K562 (cell line): ENCODE measurements around the gene AIF1L. TPM values are rescaled to one million over a fixed set of nuclear protein-coding genes. Genes with fewer than 3 reads are reported as not detected.

ENCODE experiments used
- ATAC-seq: fragments of 200-7000 bp; cut with Tn5 transposase; 3 replicates; pipeline ENCODE4 v1.9.1; 2020; ENCODE audit warnings: moderate library complexity
- BruUV-seq: library from RNA; stranded (reverse); fragments of 400-500 nt; replicated peaks from 2 replicates; lab custom pipeline; 2021; lab: Mats Ljungman, UMichigan
- CTCF ChIA-PET: fragments of 300-600 bp; formaldehyde crosslinking; extraction: SDS; loops from one replicate; lab custom pipeline; 2021; ENCODE audit warnings: low intra/inter-chr PET ratio; lab: Yijun Ruan, JAX
- POLR2A ChIA-PET: fragments of 300-600, 350-650 bp; sonication (Branson Sonifier 250); formaldehyde crosslinking; extraction: SDS; loops from one replicate; lab custom pipeline; 2021; ENCODE audit warnings: antibody characterized with exemption, inconsistent platforms; lab: Yijun Ruan, JAX
- DNase-seq, 4 experiments: peaks; one replicate each; pipeline versions ENCODE4 v3.0.0 to v3.0.0-alpha.2; 2011 to 2018; ENCODE audit warnings: low spot score in 3 of 4, mixed read lengths in 3 of 4; ENCODE audit errors: extremely low read depth in 1 of 4
- FAIRE-seq: peaks from 2 replicates; lab custom pipeline; 2011; peaks lifted over from hg19 to GRCh38; lab: Jason Lieb, UNC
- H2AFZ ChIP-seq: 2 replicates; pipeline ENCODE4 v1.6.0; 2011; ENCODE audit warnings: low read depth, low read length, control low read depth, inconsistent platforms
- H3K27ac ChIP-seq: fragments of 200-600 bp; 3 replicates; pipeline ENCODE4 v1.8.0; 2011; ENCODE audit warnings: low read depth, mild to moderate bottlenecking, control low read depth, inconsistent platforms, low read length, moderate library complexity, mixed read lengths; ENCODE audit errors: extremely low read depth
- H3K27me3 ChIP-seq, 2 experiments: fragments of 300-600 bp in 1 of 2; 2 replicates in 1 of 2; 3 replicates in 1 of 2; pipeline versions ENCODE4 v1.6.0 to v1.8.0; 2011; ENCODE audit warnings: inconsistent platforms in 2 of 2, low read length in 2 of 2, mild to moderate bottlenecking in 1 of 2, mixed read lengths in 1 of 2, moderate library complexity in 1 of 2; ENCODE audit not compliant: control insufficient read depth in 2 of 2, insufficient read depth in 2 of 2
- H3K36me3 ChIP-seq: fragments of 300-600 bp; 3 replicates; pipeline ENCODE4 v1.8.0; 2011; ENCODE audit warnings: mild to moderate bottlenecking, low read length, inconsistent platforms; ENCODE audit not compliant: control insufficient read depth, insufficient read depth
- H3K4me1 ChIP-seq, 2 experiments: fragments of 200-600 bp in 1 of 2; replicated peaks in 1 of 2; 2 replicates in 1 of 2; 3 replicates in 1 of 2; pipeline versions ENCODE4 v1.5.1 to v1.8.0; 2011; ENCODE audit warnings: inconsistent platforms in 2 of 2, low read length in 2 of 2, mild to moderate bottlenecking in 1 of 2, mixed read lengths in 1 of 2, moderate library complexity in 1 of 2; ENCODE audit not compliant: control insufficient read depth in 2 of 2, insufficient read depth in 2 of 2
- H3K4me2 ChIP-seq: 2 replicates; pipeline ENCODE4 v1.6.1; 2011; ENCODE audit warnings: low read length, control low read depth, inconsistent platforms, mixed read lengths; ENCODE audit not compliant: insufficient read depth
- H3K4me3 ChIP-seq: fragments of 200-600 bp; sonication (generic), shearing (Covaris generic); 2 replicates; pipeline ENCODE4 v1.5.1; 2016; ENCODE audit warnings: control low read depth, inconsistent platforms
- H3K79me2 ChIP-seq: fragments of 200-600 bp; 3 replicates; pipeline ENCODE4 v1.8.0; 2011; ENCODE audit warnings: low read length, inconsistent platforms; ENCODE audit not compliant: control insufficient read depth, insufficient read depth
- H3K9ac ChIP-seq, 2 experiments: 2 replicates each; pipeline versions ENCODE4 v1.6.0 to v1.6.1; 2011; ENCODE audit warnings: low read depth in 2 of 2, low read length in 2 of 2, control low read depth in 1 of 2, inconsistent platforms in 1 of 2, mild to moderate bottlenecking in 1 of 2, mixed read lengths in 1 of 2; ENCODE audit not compliant: insufficient read depth in 1 of 2
- H3K9me1 ChIP-seq: one replicate; pipeline ENCODE4 v1.6.0; 2011; ENCODE audit warnings: inconsistent platforms, mild to moderate bottlenecking, low read length, moderate library complexity; ENCODE audit not compliant: control insufficient read depth, insufficient read depth
- H3K9me3 ChIP-seq: replicated peaks from 2 replicates; pipeline ENCODE4 v1.5.1; 2011; ENCODE audit warnings: low read depth, low read length, inconsistent platforms; ENCODE audit not compliant: control insufficient read depth, insufficient read depth
- H4K20me1 ChIP-seq: replicated peaks from 2 replicates; pipeline ENCODE4 v1.6.1; 2011; ENCODE audit warnings: low read length, inconsistent platforms, mixed read lengths; ENCODE audit not compliant: control insufficient read depth, insufficient read depth
- CC2D1A ChIP-seq: fragments of 450-650 bp; IDR thresholded peaks from 2 replicates; pipeline ENCODE4 v1.6.1; 2017; ENCODE audit warnings: mild to moderate bottlenecking
- MAFK ChIP-seq: IDR thresholded peaks from 2 replicates; pipeline ENCODE4 v1.6.1; 2011; ENCODE audit warnings: low read length, improper control_type of control experiment
- NCOA1 ChIP-seq: fragments of 450-650 bp; IDR thresholded peaks from 2 replicates; pipeline ENCODE4 v1.6.1; 2016; ENCODE audit warnings: low read depth
- NFIX ChIP-seq: fragments of 250-450 bp; sonication (Bioruptor Pico); IDR thresholded peaks from 2 replicates; pipeline ENCODE4 v1.4.0; 2020; ENCODE audit warnings: low read depth, mild to moderate bottlenecking, moderate library complexity
- STAT6 ChIP-seq: sonication (generic); formaldehyde crosslinking; IDR thresholded peaks from 2 replicates; pipeline ENCODE4 v1.8.1; 2023; ENCODE audit warnings: mild to moderate bottlenecking, missing genetic modification reagents
- THRA ChIP-seq: fragments of 450-650 bp; IDR thresholded peaks from 2 replicates; pipeline ENCODE4 v1.6.1; 2017; ENCODE audit warnings: mild to moderate bottlenecking, moderate library complexity
- ZNF384 ChIP-seq: IDR thresholded peaks from 2 replicates; pipeline ENCODE4 v1.6.1; 2012; ENCODE audit warnings: low read depth, low read length, improper control_type of control experiment
- WGBS: fragments of 100-300 bp; shearing (Covaris generic); methylation state at CpG from one replicate; pipeline ENCODE4 v1.1.6; 2016; ENCODE audit warnings: low coverage, mixed read lengths; ENCODE audit not compliant: insufficient coverage; ENCODE audit errors: missing lambda C conversion rate; 5-methylcytosine and 5-hydroxymethylcytosine counted together
- in situ Hi-C: fragments of 300-500 bp; cut with MboI; formaldehyde crosslinking; loops from 4 replicates; pipeline ENCODE4 v1.15.0; 2018; ENCODE audit warnings: inconsistent platforms, mixed read lengths
- intact Hi-C: fragments of 100-400 bp; cut with micrococcal nuclease; formaldehyde crosslinking; loops from 2 replicates; pipeline ENCODE4 v1.14.2; 2022
- polyA plus RNA-seq, 8 experiments: library from polyadenylated mRNA; depleted of rRNA in 4 of 8; stranded (reverse) in 5 of 8; unstranded in 3 of 8; fragments of >200 nt; fragmentation: Nextera tagmentation in 2 of 8; fragmentation: Illumina TruSeq in 1 of 8; extraction: Ambion mirVana in 2 of 8; extraction: Trizol in 1 of 8; gene quantifications; 2 replicates each; pipeline versions ENCODE4 v1.2.1 to v1.2.3, GENCODE V29; 2011 to 2014; ENCODE audit warnings: inconsistent platforms in 1 of 8, missing spikeins in 1 of 8
- total RNA-seq, 7 experiments: library from RNA; depleted of rRNA in 6 of 7; stranded (reverse); fragments of >200 nt in 6 of 7; fragmentation: Illumina TruSeq in 2 of 7; extraction: Trizol in 2 of 7; gene quantifications; 2 replicates each; pipeline versions ENCODE4 v1.2.1 to v1.2.3, GENCODE V29; 2011 to 2021; ENCODE audit warnings: low replicate concordance in 1 of 7

AIF1L gene
- total and polyA plus RNA-seq, 9 of the 15 experiments (the other 6 are each of a cell fraction or from before 2014, with no cell fraction given), result 0.34 to 9.1 (median 1.3) TPM

GRCh38 chr9:131097948-131098278 is 1.6 kb downstream of the AIF1L start:
- Histone ChIP-seq H4K20me1 (peaks cover 53% of the 10 kb centered on the region), H3K4me2 (no peak overlapping the region), H3K9me1 (peaks cover 9% of the 10 kb centered on the region)
- TF ChIP-seq STAT6 (peak; percentile 82; the same call in 1 of the 2 replicates), CC2D1A (no peak), MAFK (no peak), ZNF384 (no peak), NCOA1 (no peak), NFIX (no peak), THRA (no peak)
- TF ChIP-seq, all 486 proteins: peak for 1
- Histone ChIP-seq H3K36me3 (no peaks in the 10 kb centered on the region), H3K9ac (peak overlapping the region in 1 of 2 experiments; percentile 22; a peak in 2 of 4 replicates), H2AFZ (no peak overlapping the region), H3K4me3 (no peak overlapping the region), H3K27me3 (peaks cover 56 to 84% of the 10 kb centered on the region in 2 experiments), H3K9me3 (no peaks in the 10 kb centered on the region), H3K4me1 (peaks cover 33 to 66% of the 10 kb centered on the region in 2 experiments), H3K79me2 (no peaks in the 10 kb centered on the region), H3K27ac (no peak overlapping the region)
- no TSS peak for BruUV-seq
- FAIRE-seq, result no peak
- ATAC-seq, result no peak
- WGBS, result 17% methylated on average over 8 of the region's 8 CpGs
- intact Hi-C loops, result no loop called here
- POLR2A ChIA-PET, result interaction anchor here (0.7 to 99.3 kb wide), 12 partner anchors 1 to 211 kb away, joined by 3 to 3336 read pairs (median 3); partner anchors contain the start of genes AIF1L and NUP214
- peak in 1 of 4 experiments; percentile 63 for DNase-seq
- CTCF ChIA-PET, result interaction anchor here (1.2 kb wide), 1 partner anchor 157 kb away, joined by 3 read pairs; no protein-coding TSS in a partner anchor
- in situ Hi-C loops, result no loop called here
